Measurements from ENCODE around the gene CUX1. TPM values are rescaled to one million over a fixed set of nuclear protein-coding genes. Genes with fewer than 3 reads are reported as not detected.

CUX1 gene
- total and polyA plus RNA-seq, 2 donors (not counting 1 experiment from before 2014, with no cell fraction given): 10.8 to 86.5 TPM

DNA sequence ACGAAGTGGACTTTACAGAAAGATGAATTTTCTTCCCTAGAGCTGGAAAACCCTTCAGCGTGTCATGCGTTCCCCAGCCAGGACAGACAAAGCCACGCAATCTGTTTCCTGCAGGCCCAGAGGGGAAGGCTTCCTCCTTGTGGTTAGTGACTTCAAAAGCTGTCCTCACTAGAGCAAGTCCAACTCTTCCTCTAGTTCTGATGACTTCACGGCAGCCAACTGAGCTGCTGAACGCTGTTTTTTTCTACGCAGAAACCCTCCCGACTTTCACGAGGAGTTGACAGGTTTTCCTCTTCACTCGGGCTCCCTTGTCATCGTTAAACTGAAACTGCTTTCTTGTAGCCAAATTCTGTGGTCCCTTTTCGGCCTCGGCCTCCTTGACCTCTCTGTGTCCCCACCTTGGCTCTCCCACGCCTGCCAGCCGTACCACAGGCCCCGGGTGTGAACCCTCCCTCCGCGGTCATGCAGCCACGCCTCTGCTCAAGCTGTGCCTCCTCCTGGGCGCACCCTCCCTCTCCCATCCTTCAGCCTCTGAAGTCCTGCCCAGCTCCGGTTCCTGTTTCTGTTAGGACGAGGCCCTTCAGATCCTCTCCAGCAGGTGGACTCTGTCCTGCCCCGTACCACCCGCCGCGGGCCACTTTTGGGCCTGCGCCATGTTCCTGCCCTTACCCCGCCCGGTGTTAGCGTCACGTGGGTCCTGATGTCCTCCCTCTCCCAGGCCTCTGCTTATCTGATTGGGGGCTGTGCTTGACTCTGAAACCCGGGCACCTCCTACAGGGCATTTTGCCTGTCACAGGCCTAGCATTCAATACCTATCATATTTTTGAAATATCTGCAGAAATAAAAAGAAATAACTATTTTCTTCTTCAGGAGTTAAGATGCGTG, 39.3 kb downstream of the CUX1 start:
- Histone ChIP-seq H3K9me3 (ENCODE audit: control extremely low read depth in 1 of 3, control insufficient read depth in 2 of 3, insufficient read depth in 1 of 3, low read length in 2 of 3) (peaks cover 0 to 2% (median 0%) of the 10 kb centered on the region in 3 donors), H2AFZ (ENCODE audit: insufficient read depth, low read depth, low read length, poor library complexity, severe bottlenecking) (peak overlapping the region; percentile 88)

More for the DNA sequence above, 39.3 kb downstream of the CUX1 start:
- DNase-seq (peak; percentile 93), ATAC-seq (ENCODE audit: low read depth) (peak; percentile 86)
- Histone ChIP-seq H4K20me1 (ENCODE audit: control insufficient read depth, insufficient read depth, low read length, poor library complexity, severe bottlenecking) (peaks cover 20% of the 10 kb centered on the region), H3K36me3 (replicated peaks in 1 of 2; ENCODE audit: control extremely low read depth in 1 of 2, control insufficient read depth in 1 of 2, extremely low read depth in 1 of 2, insufficient read depth in 2 of 2, low read length in 1 of 2) (no peaks in the 10 kb centered on the region), H3K4me3 (ENCODE audit: control extremely low read depth in 1 of 5, extremely low read depth in 1 of 5, insufficient read depth in 1 of 5, low read depth in 2 of 5, low read length in 4 of 5) (peak overlapping the region; percentile 50 to 68 (median 61)), H3K27ac (ENCODE audit: low read length in 2 of 2) (peak overlapping the region; percentile 95 to 97), H3K4me1 (ENCODE audit: control insufficient read depth in 2 of 2, insufficient read depth in 2 of 2, low read length in 2 of 2) (peaks cover 32 to 53% of the 10 kb centered on the region in 2 donors), H3K9ac (ENCODE audit: low read length) (peak overlapping the region; percentile 74), H3K4me2 (replicated peaks; ENCODE audit: low read depth, low read length, poor library complexity, severe bottlenecking) (peak overlapping the region; percentile 84), H3K27me3 (replicated peaks in 1 of 4; ENCODE audit: control extremely low read depth in 1 of 4, control insufficient read depth in 3 of 4, insufficient read depth in 4 of 4, low read length in 3 of 4) (no peaks in the 10 kb centered on the region), H3K79me2 (ENCODE audit: control insufficient read depth, insufficient read depth, low read length) (peaks cover 68% of the 10 kb centered on the region)
- Mint-ChIP-seq H3K27ac (peak overlapping the region; percentile 99), H3K4me1 (peaks cover 68% of the 10 kb centered on the region), H3K4me3 (peak overlapping the region; percentile 96), H3K27me3 (no peaks in the 10 kb centered on the region), H3K9me3 (ENCODE audit: insufficient read depth) (no peaks in the 10 kb centered on the region)
- WGBS (ENCODE audit: insufficient coverage): under 1% methylated on average over 30 of the region's 33 CpGs
- peak; percentile 69 for TF ChIP-seq CTCF (IDR thresholded peaks at IDR 0.05)
- TF ChIP-seq EZH2 (IDR thresholded peaks at IDR 0.05; ENCODE audit: borderline replicate concordance, insufficient read depth, low read depth, low read length, poor library complexity, severe bottlenecking): no peak
- intact Hi-C loops (cut with micrococcal nuclease): loop anchor here (1.0 to 5.0 kb wide), 5 partner anchors 41 to 206 kb away; no protein-coding TSS in a partner anchor
- CTCF ChIA-PET: interaction anchor here (0.6 to 2.7 kb wide), 17 partner anchors 9 to 417 kb away, joined by 3 to 13 read pairs (median 4); partner anchors contain the start of gene CUX1
- POLR2A ChIA-PET: interaction anchor here (0.6 kb wide), 3 partner anchors 11 to 644 kb away, joined by 4 to 5 read pairs (median 4); no protein-coding TSS in a partner anchor
